IMR-90 (cell line): ENCODE results near the gene ABCB4. TPM values are rescaled to one million over a fixed set of nuclear protein-coding genes. Genes with fewer than 3 reads are reported as not detected.
"Not testable (repeated sequence)": the region's sequence is repeated elsewhere in the genome, so short reads cannot be mapped to it uniquely, and the experiment has no call there.

Experiments
- ATAC-seq: fragments of 200-7000 bp; cut with Tn5 transposase; 2 replicates; pipeline ENCODE4 v1.9.1; 2020; ENCODE audit warnings: low read depth, mild to moderate bottlenecking, moderate library complexity
- BruUV-seq: library from RNA; stranded (reverse); fragments of 400-500 nt; replicated peaks from 2 replicates; lab custom pipeline; 2021; lab: Mats Ljungman, UMichigan
- CTCF ChIA-PET: fragments of 300-600 bp; formaldehyde crosslinking; extraction: SDS; loops from one replicate; lab custom pipeline; 2021; ENCODE audit warnings: antibody characterized with exemption; lab: Yijun Ruan, JAX
- POLR2A ChIA-PET: fragments of 300-600 bp; sonication (Branson Sonifier 250); formaldehyde crosslinking; loops from one replicate; lab custom pipeline; 2022; ENCODE audit warnings: antibody characterized with exemption; ENCODE audit not compliant: unreplicated experiment; lab: Charles Lee
- DNase-seq: peaks from one replicate; pipeline ENCODE4 v3.0.0; 2013
- H2AFZ ChIP-seq: replicated peaks from 2 replicates; pipeline ENCODE3; 2013; ENCODE audit warnings: low read length, mild to moderate bottlenecking; ENCODE audit not compliant: poor library complexity
- H2AK5ac ChIP-seq: 2 replicates; pipeline ENCODE4 v1.6.1; 2013; ENCODE audit warnings: low read depth, low read length, inconsistent platforms
- H2AK9ac ChIP-seq: replicated peaks from 2 replicates; pipeline ENCODE3; 2013; ENCODE audit warnings: mild to moderate bottlenecking, low read depth, low read length, moderate library complexity; ENCODE audit not compliant: poor library complexity
- H2BK120ac ChIP-seq: 2 replicates; pipeline ENCODE4 v1.6.1; 2013; ENCODE audit warnings: low read depth, low read length, inconsistent platforms
- H2BK15ac ChIP-seq: 3 replicates; pipeline ENCODE4 v1.6.1; 2013; ENCODE audit warnings: low read depth, low read length, inconsistent platforms
- H2BK20ac ChIP-seq: 2 replicates; pipeline ENCODE4 v1.6.1; 2013; ENCODE audit warnings: low read depth, mild to moderate bottlenecking, inconsistent platforms, low read length, moderate library complexity
- H2BK5ac ChIP-seq: 2 replicates; pipeline ENCODE4 v1.6.1; 2013; ENCODE audit warnings: mild to moderate bottlenecking, low read depth, low read length, inconsistent platforms; ENCODE audit not compliant: poor library complexity, severe bottlenecking
- H3K14ac ChIP-seq: replicated peaks from 2 replicates; pipeline ENCODE4 v1.6.1; 2013; ENCODE audit warnings: low read depth, low read length, inconsistent platforms
- H3K18ac ChIP-seq: 2 replicates; pipeline ENCODE4 v1.6.1; 2013; ENCODE audit warnings: low read depth, low read length, control low read depth
- H3K23ac ChIP-seq: 2 replicates; pipeline ENCODE4 v1.6.1; 2013; ENCODE audit warnings: low read depth, low read length, inconsistent platforms
- H3K27ac ChIP-seq: 2 replicates; pipeline ENCODE4 v1.5.1; 2013; ENCODE audit warnings: mild to moderate bottlenecking, control low read depth, low read length; ENCODE audit not compliant: insufficient read depth
- H3K27me3 ChIP-seq: 2 replicates; pipeline ENCODE4 v1.6.1; 2013; ENCODE audit warnings: low read length; ENCODE audit not compliant: control insufficient read depth, insufficient read depth
- H3K36me3 ChIP-seq: 2 replicates; pipeline ENCODE4 v1.6.1; 2013; ENCODE audit warnings: low read length, mixed read lengths; ENCODE audit not compliant: control insufficient read depth, insufficient read depth
- H3K4ac ChIP-seq: 2 replicates; pipeline ENCODE4 v1.6.1; 2013; ENCODE audit warnings: low read depth, low read length, inconsistent platforms
- H3K4me1 ChIP-seq: 2 replicates; pipeline ENCODE4 v1.6.1; 2013; ENCODE audit warnings: low read length, mixed read lengths; ENCODE audit not compliant: control insufficient read depth, insufficient read depth
- H3K4me2 ChIP-seq: 2 replicates; pipeline ENCODE4 v1.6.1; 2013; ENCODE audit warnings: low read depth, mild to moderate bottlenecking, control low read depth, low read length, moderate library complexity
- H3K4me3 ChIP-seq: 2 replicates; pipeline ENCODE4 v1.5.1; 2013; ENCODE audit warnings: low read depth, mild to moderate bottlenecking, control low read depth, low read length, moderate library complexity; ENCODE audit not compliant: insufficient read depth
- H3K56ac ChIP-seq: 2 replicates; pipeline ENCODE4 v1.6.1; 2013; ENCODE audit warnings: low read length, inconsistent platforms; ENCODE audit not compliant: insufficient read depth; ENCODE audit errors: extremely low read depth
- H3K79me1 ChIP-seq, 2 experiments: 2 replicates each; pipeline ENCODE4 v1.6.1; 2013; ENCODE audit warnings: low read length in 2 of 2, inconsistent platforms in 1 of 2, low read depth in 1 of 2
- H3K9ac ChIP-seq: 2 replicates; pipeline ENCODE4 v1.6.1; 2013; ENCODE audit warnings: low read depth, low read length, control low read depth
- H3K9me1 ChIP-seq: 2 replicates; pipeline ENCODE4 v1.6.1; 2013; ENCODE audit warnings: low read length, inconsistent platforms; ENCODE audit not compliant: insufficient read depth
- H3K9me3 ChIP-seq: 2 replicates; pipeline ENCODE4 v1.6.1; 2013; ENCODE audit warnings: low read length; ENCODE audit not compliant: control insufficient read depth, insufficient read depth
- H4K20me1 ChIP-seq: 2 replicates; pipeline ENCODE4 v1.6.1; 2013; ENCODE audit warnings: low read length, inconsistent platforms; ENCODE audit not compliant: insufficient read depth
- H4K5ac ChIP-seq: 2 replicates; pipeline ENCODE4 v1.6.1; 2013; ENCODE audit warnings: mild to moderate bottlenecking, low read depth, low read length, control low read depth
- H4K8ac ChIP-seq, 2 experiments: 2 replicates each; pipeline ENCODE4 v1.6.1; 2013; ENCODE audit warnings: low read depth in 2 of 2, low read length in 2 of 2, control low read depth in 1 of 2, inconsistent platforms in 1 of 2
- H4K91ac ChIP-seq: 2 replicates; pipeline ENCODE4 v1.6.1; 2013; ENCODE audit warnings: low read depth, low read length, inconsistent platforms; ENCODE audit not compliant: insufficient read depth
- WGBS, 2 experiments: methylation state at CpG; one replicate each; pipeline versions ENCODE4 v1.1.5 to v1.1.7; 2013; ENCODE audit warnings: missing lambda C conversion rate in 2 of 2; ENCODE audit not compliant: insufficient read length in 1 of 2; ENCODE audit errors: extremely low coverage in 2 of 2; 5-methylcytosine and 5-hydroxymethylcytosine counted together
- dilution Hi-C: fragments of 300-500 bp; cut with HindIII; formaldehyde crosslinking; loops from one replicate; pipeline ENCODE4 v1.14.3; 2018; ENCODE audit warnings: low sequenced_read_pairs; ENCODE audit not compliant: unreplicated experiment
- in situ Hi-C: fragments of 300-500 bp; cut with MboI; formaldehyde crosslinking; loops from 3 replicates; pipeline ENCODE4 v1.14.3; 2019; ENCODE audit warnings: low sequenced_read_pairs, inconsistent platforms, mixed read lengths
- intact Hi-C: fragments of 100-400 bp; cut with micrococcal nuclease; formaldehyde crosslinking; loops from 2 replicates; pipeline ENCODE4 v1.10.0; 2022
- polyA plus RNA-seq, 3 experiments: library from polyadenylated mRNA; depleted of rRNA; stranded (reverse); fragments of >200 nt; gene quantifications; 2 replicates each; pipeline ENCODE4 v1.2.3, GENCODE V29; 2012; ENCODE audit warnings: low replicate concordance in 1 of 3
- total RNA-seq: library from RNA; depleted of rRNA; stranded (reverse); fragments of >200 nt; gene quantifications from 2 replicates; pipeline ENCODE4 v1.2.3, GENCODE V29; 2012

Gene ABCB4
- total and polyA plus RNA-seq, 2 of the 4 experiments (the other 2 are of a cell fraction) = not detected

GRCh38 chr7:87460444-87460843 lies 15.0 kb downstream of the ABCB4 start:
- H3K14ac ChIP-seq, H3K27ac ChIP-seq, H3K9ac ChIP-seq, H2BK5ac ChIP-seq, H2AK5ac ChIP-seq, intact Hi-C loops, BruUV-seq, H3K4me3 ChIP-seq, H3K56ac ChIP-seq, H3K23ac ChIP-seq, H3K36me3 ChIP-seq, H2BK15ac ChIP-seq, H3K27me3 ChIP-seq, H3K9me1 ChIP-seq, H3K9me3 ChIP-seq, H3K4me2 ChIP-seq, DNase-seq, H3K79me1 ChIP-seq, H3K4me1 ChIP-seq, H3K4ac ChIP-seq, H2BK20ac ChIP-seq, in situ Hi-C loops, H4K5ac ChIP-seq, ATAC-seq, H4K91ac ChIP-seq, H2BK120ac ChIP-seq, H4K20me1 ChIP-seq, H2AFZ ChIP-seq, H3K18ac ChIP-seq, H4K8ac ChIP-seq, POLR2A ChIA-PET, dilution Hi-C loops, H2AK9ac ChIP-seq: not testable (repeated sequence)
- WGBS, 2 experiments = no CpG with 5 or more reads among the region's 3 CpGs
- CTCF ChIA-PET = interaction anchor here (0.6 kb wide), 1 partner anchor 394 kb away, joined by 3 read pairs; no protein-coding TSS in a partner anchor
